Measurements from ENCODE around the gene COPS9.

The COPS9 gene

DNA sequence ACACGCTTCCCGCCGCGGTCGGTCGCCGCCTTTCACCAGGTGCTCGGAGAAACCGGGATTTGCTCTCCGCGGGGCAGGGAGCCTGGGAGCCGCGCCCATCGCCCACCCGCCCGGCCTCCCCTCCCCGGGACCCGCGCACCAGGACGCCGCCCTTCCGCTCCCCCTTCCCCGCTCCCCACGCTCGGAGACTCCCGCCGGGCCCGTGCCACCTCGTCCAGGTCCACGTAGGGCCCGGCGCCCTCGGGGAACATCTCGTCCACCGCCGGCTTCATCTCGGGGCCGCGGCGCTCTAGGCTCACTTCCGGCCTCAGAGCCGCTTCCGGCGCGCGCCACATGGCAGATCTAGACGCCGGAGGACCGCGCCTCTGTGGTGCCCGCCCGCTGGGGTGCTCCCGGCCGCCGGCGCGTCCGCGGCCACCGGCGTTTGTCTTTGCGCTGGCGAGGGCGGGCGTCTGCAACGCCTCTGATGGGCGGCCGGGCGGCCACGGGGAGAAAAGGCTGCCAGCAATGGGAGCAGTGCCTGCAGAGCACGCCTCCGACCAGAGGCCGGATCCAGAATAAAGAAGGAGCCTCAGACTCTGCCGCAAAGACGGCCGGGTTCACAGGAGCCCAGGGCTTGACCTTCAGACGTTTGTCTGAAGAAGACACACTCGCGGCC, at the start of gene COPS9:
COPS9 (minus strand) TSS at position 293 of the 658 bp plus-strand sequence; CDS start at position 272, 21 bp downstream.
- peak; percentile 42 for DNase-seq (ENCODE audit: low read depth)

DNA sequence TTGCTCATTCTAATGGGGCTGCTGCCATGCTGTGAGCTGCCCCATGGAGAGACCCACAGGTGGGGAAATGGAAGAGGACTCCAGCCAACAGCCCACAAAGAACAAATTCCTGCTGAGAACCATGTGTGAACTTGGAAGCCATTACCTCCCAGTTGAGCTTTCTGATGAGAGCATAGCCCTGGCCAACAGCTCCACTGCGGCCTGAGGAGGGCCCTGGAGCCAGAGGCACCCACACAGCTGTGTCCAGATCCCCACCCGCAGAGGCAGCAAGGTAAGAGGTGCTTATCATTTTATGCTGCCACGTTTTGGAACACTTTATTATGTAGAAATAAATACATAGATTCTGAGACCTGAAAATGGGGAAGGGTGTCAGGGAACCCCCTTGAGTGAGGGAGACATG, 48.6 kb upstream of the COPS9 start:
- DNase-seq (ENCODE audit: low read depth): no peak

DNA sequence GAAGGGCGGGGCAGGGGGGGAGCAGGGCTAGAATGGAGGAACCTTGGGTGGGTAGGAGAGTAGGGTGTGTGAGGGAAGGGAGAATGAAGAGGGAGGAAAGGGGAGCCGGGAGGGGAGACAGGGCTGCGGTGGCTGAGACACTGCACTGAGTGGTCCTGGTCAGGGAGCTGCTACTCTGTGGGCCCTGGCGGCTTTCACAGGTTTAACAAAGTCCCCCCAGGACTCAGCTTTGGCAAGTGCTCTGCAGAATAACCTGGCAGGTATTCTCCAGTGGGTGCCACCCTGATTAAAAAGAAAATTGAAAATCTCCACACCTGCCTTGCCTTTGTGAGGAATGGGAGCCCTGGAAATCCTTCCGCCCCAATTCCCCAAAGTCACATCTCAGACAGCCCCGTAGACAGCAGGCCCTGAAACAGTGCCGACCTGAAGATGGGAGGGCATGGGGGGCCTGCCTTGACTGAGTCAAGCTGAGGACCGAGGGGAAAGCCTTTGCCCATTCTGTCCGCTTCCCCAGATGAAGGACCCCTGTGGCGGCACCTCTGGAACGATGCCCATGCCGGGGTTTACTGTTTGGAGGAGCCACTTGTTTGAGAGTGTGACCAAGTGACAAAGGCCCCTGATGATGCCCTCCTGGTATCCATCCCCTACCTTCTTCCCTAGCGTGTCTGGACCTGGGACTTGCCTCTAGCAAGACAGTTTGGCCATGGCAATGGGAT, 47.9 kb upstream of the COPS9 start:
- no peak for DNase-seq (ENCODE audit: low read depth)

DNA sequence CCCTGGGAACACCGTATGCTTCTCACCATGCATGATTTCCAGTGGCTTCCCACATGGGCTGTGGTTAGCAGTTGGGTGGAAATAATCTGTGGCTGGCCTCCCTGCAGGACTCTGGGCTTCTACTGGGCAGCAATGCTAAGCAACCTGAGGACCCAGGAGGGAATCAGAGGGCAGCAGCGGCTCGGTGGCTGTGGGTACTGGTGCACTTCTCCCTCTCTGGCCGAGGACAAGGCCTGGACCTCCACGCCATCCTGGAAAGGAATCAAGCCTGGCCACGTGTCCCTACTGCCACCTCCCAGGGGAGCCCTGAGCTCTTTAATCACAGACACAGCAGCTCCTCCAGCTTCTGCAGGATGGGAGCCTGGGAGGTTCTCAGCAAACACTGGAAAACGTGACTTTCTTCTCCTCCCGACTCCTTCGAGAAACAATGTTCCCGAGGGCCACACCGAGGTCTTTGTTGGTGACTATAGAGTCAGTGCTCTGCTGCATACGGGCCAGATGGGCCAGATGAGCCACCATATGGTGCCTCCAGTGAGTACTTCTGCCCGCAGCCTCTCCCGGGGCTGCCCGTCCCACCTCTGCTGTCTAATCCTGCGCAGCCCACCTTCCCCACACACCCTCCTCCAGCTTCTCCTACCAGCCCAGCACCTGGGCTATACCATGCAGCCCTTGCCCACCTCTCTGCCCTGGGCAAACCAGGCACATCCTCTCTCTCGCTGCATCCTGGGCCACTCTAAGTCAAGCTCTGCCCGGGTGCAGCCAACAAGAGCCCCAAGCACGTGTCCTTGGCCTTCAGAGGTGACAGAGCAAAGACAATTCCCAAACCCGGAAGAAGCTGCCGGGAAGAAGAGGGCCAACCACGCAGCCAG, 47.1 kb upstream of the COPS9 start:
- no peak for DNase-seq (ENCODE audit: low read depth)

DNA sequence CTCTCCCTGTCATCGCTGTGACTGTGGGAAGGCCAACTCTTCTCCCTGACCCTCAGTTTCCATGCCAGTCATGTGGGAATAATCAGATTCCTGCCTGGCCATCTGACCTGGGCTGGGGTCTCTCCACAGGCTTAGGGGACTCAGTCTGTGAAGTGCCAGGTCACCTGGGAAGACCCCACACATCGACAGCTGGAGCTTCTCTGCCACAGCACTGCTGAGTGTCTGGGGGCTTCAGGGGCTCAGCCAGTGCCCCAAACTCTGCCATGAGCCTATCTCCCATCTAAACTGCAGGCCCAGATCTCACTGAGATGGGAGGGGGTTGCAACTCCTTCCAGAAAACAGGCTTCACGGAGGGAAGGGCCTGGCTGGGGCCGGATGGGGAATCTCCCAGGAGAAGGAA, 46.4 kb upstream of the COPS9 start:
- no peak for DNase-seq (ENCODE audit: low read depth)

DNA sequence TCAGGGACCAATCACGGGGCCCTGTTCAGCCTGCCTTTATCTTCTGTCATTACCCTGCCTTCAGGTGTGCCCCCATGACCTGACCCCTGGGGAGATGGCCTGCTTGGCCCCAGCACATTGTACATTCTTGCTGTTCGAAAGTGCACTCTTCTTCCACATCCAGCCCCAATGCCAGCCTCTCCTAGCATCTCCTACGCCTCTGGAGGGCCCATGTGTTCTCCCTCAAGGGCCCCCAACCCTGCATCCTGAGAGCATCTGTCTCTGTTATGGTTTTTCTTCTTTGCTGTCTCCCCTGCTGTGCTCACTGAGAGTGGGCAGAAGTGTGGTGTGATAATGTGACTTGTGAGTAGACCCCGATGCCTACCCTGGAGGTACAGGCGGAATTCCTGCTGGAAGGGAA, 45.9 kb upstream of the COPS9 start:
- DNase-seq (ENCODE audit: low read depth): no peak

DNA sequence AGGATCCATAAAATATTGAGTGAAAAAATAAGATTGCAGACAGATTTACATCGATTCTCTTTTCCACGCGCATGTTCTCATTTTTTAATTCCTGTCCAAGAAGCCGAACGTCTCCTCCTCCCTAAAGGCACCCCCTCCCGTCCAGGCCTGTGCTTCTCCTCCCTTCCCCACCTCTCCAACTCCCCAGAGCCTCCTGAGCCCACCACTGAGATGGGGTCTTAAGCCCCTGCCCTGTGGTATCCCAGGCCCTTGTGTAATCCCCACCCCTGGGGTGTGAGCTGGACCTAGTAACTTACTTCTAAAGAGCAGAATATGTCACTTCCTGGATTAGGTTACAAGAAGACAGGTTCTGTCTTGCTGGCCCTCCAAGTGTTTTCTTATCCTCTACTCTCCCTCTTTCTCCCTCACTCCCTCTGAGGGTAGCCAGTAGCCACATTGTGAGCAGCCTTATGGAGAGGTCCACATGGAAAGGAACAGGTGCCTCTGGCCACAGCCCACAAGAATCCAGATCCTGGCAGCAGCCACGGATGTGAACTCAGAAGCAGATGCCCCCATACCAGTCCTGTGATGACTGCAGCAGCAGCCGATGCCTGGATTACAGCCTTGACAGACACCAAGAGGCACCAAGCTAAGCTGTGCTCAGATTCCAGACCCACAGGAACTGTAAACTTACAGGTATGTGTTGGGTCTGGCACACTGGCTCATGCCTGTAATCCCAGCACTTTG, 44.0 kb upstream of the COPS9 start:
- DNase-seq (ENCODE audit: low read depth): no peak

DNA sequence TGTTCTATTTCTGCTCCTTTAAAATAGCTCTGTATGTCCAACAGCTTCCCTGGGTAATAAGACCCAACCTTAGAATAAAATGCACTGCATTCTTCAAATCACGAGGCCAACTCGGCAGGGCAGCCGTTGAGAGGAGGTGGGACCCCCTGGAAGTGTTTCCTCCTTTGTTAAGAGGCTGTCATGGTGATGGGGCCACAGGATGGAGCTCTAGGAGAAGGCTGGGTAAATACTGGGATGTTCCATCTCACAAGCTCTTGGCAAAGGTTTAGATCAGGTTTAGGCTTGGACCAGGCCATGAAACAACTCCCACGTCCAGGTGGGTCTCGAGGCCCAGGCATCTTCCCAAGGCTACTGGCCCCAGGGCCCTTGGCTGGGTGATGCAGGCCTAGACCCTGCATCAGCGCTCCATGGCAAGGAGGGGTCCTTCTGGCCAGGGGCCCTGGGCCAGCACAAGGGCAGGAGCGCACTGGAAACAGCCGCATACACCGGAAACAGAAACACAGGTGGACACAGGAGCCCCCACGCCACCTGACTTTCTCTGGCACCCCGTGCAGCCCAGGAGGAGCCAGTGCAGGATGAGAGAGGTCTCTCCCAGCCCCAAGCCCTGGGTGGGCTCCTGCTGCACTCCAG, 43.2 kb upstream of the COPS9 start:
- DNase-seq (ENCODE audit: low read depth): no peak

DNA sequence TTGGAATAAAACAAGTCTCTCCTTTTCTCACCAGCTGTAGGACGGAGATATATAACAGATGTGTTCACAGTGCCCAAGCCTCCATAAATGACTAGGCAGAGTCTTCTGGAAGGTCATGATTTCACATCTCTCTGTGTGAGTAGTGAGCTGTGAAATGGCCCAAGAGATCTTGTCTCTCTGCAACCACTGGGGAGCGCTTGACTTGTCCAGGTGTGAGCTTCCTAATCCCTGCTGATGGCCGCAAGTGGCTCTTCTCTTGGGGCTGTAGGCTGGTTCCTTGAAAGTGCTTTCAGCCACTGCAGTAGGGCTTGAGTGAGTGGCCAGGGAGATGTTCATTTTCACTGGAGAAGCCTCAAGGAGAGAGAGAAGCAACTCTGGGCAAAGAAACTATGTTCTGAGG, 42.5 kb upstream of the COPS9 start:
- DNase-seq (ENCODE audit: low read depth): no peak

DNA sequence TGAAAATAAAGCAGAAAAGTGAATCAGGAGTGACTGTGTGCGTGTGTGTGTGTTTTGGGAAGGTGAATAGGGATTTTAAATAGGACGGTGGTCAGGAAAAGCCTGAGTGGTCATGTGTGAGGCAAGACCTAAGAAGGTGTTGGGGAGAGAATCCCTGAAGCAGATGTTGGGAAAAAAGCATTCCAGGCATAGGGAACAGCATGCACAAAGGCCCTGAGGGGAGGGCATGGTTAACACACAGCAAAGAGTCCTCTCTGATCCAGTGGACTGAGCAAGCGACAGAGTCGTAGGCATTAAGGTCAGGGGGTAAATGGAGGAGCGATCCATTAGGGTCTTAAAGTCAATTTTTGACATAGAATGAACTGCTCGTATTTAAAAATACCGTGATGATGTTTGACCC, 38.4 kb upstream of the COPS9 start:
- DNase-seq (ENCODE audit: low read depth): no peak

DNA sequence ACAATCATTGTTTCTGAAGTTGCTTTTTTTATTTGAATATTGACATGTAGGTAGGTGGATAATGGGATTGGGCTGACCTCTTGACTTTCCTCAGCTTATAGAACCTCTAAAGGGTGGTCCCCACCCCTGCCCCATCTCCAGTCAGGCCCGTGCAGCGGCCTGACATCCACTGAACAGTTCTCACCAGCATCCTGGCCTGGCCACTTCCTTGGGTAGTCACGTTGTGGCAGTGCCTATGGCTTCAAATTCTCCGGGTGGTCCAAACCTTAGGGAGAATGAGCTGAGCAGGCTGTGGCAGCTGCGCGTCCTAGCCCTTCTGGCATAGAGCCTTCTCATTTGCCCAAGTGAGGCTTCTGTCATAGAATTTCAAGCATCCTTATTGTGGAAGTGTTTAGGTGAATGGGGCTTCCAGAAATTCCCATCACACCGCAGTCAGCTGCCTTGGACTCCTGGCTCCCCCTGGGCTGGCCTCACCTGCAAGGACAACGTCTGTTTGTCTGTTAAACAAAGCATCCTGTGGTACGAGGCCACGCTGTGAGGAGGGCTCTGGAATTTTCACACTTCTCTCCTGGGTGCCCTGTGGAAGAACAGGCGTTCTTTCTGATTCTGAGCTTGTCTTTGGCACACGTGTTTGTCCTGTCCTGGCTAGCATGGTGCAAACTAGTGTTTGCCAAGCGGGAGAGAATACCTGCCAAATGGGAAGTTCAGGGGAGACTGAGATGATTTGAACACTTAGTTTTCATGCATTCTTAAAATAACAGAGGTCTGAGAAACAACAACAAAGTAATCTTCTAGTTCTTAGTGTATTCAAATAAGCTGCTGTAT, 36.2 kb upstream of the COPS9 start:
- no peak for DNase-seq (ENCODE audit: low read depth)

DNA sequence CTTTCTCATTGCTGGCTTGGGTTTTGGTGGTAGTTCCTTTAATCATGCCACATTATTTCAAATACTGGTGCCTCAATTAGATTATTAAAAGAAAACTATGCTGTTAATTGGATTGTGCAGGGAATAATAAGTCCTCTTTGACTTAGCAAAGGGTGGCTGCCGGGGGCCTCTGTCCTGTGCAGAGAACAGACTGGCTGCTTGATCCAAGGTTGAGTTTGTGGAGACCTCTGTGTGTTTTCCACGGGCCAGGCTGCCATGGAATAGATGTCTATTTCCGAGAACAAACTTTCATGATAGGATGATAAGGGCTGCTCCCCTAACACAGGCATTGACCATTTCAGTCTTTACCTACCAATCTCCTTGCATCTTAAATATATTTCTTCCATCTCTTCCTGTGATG, 34.8 kb upstream of the COPS9 start:
- no peak for DNase-seq (ENCODE audit: low read depth)

DNA sequence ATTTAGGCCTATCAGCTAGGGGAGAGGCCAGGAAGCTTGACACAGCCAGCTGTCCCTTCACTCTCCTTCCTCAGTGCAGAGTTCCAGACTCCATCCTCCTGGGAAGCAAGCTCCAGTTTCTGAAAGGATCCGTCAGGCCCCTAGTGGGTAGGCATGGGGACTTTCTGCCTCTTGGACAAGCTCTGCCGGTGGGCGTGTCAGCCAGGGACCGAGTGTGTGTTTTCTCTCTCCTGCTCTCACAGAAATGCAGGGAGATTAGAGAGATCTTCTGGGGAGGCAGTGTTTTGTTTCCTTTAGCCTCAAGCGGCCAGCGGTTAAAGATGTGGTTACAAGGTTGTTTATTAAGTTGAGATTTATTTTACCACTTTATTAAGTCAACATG, 34.2 kb upstream of the COPS9 start:
- no peak for DNase-seq (ENCODE audit: low read depth)

DNA sequence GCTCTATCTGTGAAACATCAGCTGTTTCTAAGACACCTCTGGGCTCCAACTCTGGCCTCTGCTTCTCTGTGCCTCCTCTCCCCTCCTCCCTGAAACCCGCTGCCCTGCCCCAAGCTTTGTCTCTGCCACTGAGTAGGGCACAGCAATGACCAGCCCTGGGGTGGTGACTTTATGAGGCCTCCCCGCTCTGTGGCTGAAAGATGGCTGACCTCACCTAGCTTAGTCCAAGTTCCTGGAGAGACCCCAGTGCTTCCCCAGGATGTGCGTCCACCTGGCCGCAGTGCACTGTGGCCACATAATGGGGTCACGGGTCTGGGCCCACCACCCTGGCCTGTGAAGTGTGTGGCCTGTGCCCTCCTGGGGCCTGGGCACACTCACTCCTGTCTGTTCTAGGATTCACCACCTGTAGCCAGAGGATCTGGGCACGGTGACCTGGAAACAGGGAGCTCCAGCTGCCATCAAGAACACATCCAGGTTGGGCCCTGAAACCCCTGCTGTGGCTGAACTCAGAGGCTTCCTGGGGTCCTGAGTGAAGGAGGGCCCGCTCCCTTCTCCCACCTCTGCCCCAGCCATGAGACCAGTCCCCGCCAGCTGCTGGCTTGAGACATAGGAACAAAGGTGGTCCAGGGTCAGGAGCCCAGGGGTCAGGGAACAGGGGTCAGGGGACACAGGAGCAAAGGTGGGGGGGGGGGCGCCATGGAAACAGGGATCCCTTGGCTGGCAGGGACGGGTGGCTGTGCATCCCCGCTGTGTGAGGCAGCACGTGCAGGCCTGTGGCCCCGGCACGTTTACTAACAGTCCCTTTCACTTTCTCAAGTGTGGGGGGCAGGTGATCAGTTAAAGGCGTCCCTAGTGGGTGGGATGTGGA, 33.6 kb upstream of the COPS9 start:
- DNase-seq (ENCODE audit: low read depth): no peak

DNA sequence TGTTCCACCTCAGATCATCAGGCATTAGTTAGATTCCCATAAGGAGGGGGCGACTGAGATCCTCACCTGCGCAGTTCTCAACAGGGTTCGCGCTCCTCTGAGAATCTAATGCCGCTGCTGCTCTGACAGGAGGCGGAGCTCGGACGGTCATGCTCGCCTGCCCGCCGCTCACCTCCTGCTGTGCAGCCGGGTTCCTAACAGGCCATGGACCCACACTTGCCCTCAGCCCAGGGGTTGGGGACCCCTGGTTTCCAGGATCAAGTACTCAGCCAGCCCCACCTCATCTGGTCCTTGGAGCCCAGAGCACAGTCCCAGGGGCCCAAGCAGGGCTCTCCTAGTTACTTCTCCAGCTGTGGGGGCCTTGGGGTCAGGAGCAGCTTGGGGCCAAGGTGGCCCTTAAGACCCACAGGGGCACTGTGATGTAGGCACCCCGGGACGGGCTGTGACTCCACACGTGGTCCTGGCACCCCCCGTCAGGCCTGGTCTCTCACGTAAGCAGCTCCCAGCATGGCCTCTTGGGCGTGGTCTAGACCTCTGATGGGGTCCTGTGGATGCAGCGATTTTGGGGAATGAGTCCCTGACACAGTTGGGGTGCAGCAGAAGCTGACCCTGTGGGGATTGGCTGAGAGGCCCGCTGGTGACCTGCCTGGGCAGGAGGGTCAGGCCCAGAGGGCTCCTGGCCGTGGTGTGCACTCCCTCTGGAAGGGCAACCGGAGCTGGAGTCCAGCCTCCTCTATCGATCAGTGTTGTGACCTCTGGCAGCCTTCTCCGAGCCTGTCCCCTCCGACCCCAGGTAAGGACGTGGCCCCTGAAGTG, 32.6 kb upstream of the COPS9 start:
- no peak for DNase-seq (ENCODE audit: low read depth)

DNA sequence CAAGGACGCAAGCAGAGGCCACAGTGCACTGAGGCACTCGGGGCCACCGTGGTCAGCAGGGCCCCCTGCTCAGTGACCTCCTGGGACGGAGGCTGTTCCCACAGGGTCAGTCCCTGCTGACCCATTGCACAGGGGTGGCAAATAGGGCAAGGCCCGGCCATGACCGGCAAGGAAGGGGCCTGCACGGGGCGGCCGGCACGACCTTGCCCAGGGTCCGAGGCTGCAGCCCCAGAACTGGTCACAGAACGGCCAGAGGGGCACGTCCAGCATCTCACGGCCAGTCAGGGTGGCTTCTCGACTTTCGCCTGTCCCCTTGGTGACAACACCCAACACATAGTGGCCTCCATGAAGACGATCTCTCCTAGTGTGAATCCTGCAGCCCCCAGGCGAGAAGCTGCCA, 31.9 kb upstream of the COPS9 start:
- no peak for DNase-seq (ENCODE audit: low read depth)

DNA sequence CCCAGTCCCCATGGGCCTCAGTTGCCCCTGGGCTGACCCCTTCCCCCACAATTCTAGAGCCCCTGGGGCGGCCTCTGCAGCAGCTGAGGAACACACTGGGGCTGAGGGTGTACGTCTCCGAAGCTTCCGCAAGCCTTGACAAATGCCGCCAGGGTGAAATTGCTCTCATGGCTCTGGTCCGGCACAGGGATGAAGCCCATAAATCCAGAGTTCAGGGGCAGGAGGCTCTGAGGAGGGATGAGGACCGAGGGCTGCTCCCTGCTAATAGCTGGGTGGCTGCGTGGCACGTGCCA, 31.4 kb upstream of the COPS9 start:
- DNase-seq (ENCODE audit: low read depth): no peak

DNA sequence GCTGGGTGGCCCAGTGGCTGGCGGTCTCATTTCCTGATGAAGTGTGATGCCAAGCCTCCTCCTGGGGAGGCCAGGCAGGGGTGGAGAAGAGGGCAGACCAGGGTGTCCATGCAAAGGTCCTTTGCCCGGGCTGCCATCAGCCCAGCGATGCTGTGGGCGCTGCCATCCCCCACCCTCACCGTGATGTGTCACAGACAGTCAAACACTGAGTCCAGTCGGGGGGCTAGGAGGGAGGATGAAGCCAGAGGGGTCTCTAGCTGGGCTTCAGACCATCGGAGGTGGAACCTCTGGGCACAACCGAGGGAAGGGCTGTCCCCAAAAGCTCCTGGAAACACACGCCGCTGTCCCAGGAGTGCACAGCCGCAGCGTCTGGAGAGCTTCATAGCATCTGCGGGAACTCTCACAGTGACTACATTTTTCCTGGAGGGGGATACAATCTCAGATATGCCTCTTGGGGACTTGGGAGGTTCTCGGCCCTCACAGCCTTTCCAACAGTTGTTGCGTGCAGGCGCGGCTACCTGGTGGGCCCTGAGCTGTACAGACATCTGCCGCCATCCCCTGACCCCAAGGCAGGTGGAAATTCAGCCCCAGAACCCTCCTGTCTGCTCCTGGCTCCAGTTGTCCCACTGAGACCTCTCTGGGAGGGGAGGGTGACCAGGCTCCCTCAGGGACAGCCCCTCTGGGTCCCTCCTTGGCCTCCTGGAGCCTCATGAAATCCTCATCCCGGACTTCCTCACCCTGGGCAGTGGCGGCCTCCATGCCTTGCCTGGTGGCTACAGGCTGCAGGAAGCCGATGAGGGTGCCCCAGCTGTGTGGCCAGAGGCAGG, 30.9 kb upstream of the COPS9 start:
- no peak for DNase-seq (ENCODE audit: low read depth)
